ENCODE measurements around the gene NCBP2L.

NCBP2L gene

DNA sequence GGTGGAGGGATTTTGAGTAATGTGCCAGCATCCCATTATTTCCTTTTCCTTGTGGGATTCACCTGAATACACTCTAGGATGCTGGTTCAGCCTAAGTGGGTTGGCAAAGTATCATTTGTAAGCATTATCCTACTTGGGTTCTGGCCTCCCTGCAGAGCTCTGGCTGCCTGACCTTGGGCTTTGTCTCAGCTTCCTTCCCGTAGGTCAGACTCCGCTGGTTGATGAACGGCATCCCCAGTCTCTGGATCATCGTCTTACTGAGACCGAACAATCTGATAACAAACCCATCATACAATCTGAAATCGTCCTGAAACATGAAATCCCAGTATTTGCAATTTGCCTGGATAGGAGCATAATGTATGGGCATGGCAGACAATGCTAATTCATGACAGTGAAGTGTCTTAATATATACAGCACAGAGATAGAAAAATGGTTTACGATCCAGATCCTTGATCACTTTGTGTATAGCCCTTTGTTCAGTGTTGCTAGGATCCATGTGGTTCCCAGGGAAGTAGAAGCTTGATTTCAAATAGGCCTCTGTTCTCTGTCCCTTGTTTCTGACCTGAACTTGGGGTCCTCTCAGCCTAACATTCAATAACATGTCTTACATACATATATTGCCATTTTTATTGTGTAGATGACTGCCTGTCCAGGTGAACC lies 53.7 kb downstream of the NCBP2L start:
- TF ChIP-seq, protein P1, sequence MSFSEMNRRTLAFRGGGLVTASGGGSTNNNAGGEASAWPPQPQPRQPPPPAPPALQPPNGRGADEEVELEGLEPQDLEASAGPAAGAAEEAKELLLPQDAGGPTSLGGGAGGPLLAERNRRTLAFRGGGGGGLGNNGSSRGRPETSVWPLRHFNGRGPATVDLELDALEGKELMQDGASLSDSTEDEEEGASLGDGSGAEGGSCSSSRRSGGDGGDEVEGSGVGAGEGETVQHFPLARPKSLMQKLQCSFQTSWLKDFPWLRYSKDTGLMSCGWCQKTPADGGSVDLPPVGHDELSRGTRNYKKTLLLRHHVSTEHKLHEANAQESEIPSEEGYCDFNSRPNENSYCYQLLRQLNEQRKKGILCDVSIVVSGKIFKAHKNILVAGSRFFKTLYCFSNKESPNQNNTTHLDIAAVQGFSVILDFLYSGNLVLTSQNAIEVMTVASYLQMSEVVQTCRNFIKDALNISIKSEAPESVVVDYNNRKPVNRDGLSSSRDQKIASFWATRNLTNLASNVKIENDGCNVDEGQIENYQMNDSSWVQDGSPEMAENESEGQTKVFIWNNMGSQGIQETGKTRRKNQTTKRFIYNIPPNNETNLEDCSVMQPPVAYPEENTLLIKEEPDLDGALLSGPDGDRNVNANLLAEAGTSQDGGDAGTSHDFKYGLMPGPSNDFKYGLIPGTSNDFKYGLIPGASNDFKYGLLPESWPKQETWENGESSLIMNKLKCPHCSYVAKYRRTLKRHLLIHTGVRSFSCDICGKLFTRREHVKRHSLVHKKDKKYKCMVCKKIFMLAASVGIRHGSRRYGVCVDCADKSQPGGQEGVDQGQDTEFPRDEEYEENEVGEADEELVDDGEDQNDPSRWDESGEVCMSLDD (tag by site-specific recombination; IDR thresholded peaks at IDR 0.05) = no peak
- TF ChIP-seq MEIS1 (CRISPR knock-in tag; IDR thresholded peaks at IDR 0.05; ENCODE audit: borderline replicate concordance) = no peak
- TF ChIP-seq TCF7L2 (IDR thresholded peaks at IDR 0.05; ENCODE audit: borderline replicate concordance, low read depth, low read length) = no peak
- TF ChIP-seq ZFP69B (tag by site-specific recombination; IDR thresholded peaks at IDR 0.05) = no peak
- no peak for TF ChIP-seq ZNF133 (tag by site-specific recombination; IDR thresholded peaks at IDR 0.05)
- TF ChIP-seq, protein P2, sequence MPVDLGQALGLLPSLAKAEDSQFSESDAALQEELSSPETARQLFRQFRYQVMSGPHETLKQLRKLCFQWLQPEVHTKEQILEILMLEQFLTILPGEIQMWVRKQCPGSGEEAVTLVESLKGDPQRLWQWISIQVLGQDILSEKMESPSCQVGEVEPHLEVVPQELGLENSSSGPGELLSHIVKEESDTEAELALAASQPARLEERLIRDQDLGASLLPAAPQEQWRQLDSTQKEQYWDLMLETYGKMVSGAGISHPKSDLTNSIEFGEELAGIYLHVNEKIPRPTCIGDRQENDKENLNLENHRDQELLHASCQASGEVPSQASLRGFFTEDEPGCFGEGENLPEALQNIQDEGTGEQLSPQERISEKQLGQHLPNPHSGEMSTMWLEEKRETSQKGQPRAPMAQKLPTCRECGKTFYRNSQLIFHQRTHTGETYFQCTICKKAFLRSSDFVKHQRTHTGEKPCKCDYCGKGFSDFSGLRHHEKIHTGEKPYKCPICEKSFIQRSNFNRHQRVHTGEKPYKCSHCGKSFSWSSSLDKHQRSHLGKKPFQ (tag by site-specific recombination; IDR thresholded peaks at IDR 0.05) = no peak
- TF ChIP-seq ZNF426 (tag by site-specific recombination; IDR thresholded peaks at IDR 0.05) = no peak
- TF ChIP-seq, protein P3, sequence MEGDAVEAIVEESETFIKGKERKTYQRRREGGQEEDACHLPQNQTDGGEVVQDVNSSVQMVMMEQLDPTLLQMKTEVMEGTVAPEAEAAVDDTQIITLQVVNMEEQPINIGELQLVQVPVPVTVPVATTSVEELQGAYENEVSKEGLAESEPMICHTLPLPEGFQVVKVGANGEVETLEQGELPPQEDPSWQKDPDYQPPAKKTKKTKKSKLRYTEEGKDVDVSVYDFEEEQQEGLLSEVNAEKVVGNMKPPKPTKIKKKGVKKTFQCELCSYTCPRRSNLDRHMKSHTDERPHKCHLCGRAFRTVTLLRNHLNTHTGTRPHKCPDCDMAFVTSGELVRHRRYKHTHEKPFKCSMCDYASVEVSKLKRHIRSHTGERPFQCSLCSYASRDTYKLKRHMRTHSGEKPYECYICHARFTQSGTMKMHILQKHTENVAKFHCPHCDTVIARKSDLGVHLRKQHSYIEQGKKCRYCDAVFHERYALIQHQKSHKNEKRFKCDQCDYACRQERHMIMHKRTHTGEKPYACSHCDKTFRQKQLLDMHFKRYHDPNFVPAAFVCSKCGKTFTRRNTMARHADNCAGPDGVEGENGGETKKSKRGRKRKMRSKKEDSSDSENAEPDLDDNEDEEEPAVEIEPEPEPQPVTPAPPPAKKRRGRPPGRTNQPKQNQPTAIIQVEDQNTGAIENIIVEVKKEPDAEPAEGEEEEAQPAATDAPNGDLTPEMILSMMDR (tag by site-specific recombination; IDR thresholded peaks at IDR 0.05) = no peak
- TF ChIP-seq ZNF394 (tag by site-specific recombination; IDR thresholded peaks at IDR 0.05; ENCODE audit: borderline replicate concordance) = no peak
- no peak for TF ChIP-seq ZNF248 (tag by site-specific recombination; IDR thresholded peaks at IDR 0.05)
- TF ChIP-seq, protein P4, sequence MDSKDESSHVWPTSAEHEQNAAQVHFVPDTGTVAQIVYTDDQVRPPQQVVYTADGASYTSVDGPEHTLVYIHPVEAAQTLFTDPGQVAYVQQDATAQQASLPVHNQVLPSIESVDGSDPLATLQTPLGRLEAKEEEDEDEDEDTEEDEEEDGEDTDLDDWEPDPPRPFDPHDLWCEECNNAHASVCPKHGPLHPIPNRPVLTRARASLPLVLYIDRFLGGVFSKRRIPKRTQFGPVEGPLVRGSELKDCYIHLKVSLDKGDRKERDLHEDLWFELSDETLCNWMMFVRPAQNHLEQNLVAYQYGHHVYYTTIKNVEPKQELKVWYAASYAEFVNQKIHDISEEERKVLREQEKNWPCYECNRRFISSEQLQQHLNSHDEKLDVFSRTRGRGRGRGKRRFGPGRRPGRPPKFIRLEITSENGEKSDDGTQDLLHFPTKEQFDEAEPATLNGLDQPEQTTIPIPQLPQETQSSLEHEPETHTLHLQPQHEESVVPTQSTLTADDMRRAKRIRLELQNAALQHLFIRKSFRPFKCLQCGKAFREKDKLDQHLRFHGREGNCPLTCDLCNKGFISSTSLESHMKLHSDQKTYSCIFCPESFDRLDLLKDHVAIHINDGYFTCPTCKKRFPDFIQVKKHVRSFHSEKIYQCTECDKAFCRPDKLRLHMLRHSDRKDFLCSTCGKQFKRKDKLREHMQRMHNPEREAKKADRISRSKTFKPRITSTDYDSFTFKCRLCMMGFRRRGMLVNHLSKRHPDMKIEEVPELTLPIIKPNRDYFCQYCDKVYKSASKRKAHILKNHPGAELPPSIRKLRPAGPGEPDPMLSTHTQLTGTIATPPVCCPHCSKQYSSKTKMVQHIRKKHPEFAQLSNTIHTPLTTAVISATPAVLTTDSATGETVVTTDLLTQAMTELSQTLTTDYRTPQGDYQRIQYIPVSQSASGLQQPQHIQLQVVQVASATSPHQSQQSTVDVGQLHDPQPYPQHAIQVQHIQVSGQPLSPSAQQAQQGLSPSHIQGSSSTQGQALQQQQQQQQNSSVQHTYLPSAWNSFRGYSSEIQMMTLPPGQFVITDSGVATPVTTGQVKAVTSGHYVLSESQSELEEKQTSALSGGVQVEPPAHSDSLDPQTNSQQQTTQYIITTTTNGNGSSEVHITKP (tag by site-specific recombination; IDR thresholded peaks at IDR 0.05) = no peak
- no peak for TF ChIP-seq ZNF274 (IDR thresholded peaks at IDR 0.05; ENCODE audit: low read length)
- TF ChIP-seq ZNF274 (tag by site-specific recombination; IDR thresholded peaks at IDR 0.05; ENCODE audit: borderline replicate concordance) = no peak
- TF ChIP-seq ZNF169 (tag by site-specific recombination; IDR thresholded peaks at IDR 0.05) = no peak
- TF ChIP-seq ZNF341 (tag by site-specific recombination; IDR thresholded peaks at IDR 0.05; ENCODE audit: low read depth) = no peak
- no peak for TF ChIP-seq GLI2 (tag by site-specific recombination; IDR thresholded peaks at IDR 0.05; ENCODE audit: borderline replicate concordance, low read depth)
- TF ChIP-seq ZNF311 (tag by site-specific recombination; IDR thresholded peaks at IDR 0.05; ENCODE audit: borderline replicate concordance) = no peak
- TF ChIP-seq ZNF654 (tag by site-specific recombination; IDR thresholded peaks at IDR 0.05; ENCODE audit: low read depth) = no peak
- no peak for TF ChIP-seq ZNF670 (tag by site-specific recombination; IDR thresholded peaks at IDR 0.05; ENCODE audit: low read depth)
- TF ChIP-seq ZNF664 (tag by site-specific recombination; IDR thresholded peaks at IDR 0.05) = no peak
- CTCF ChIA-PET = interaction anchor here (1.1 kb wide), 1 partner anchor 18 kb away, joined by 4 read pairs; no protein-coding TSS in a partner anchor
- H3K4me1 ChIP-seq (ENCODE audit: control insufficient read depth, insufficient read depth, low read length) = no peaks in the 10 kb centered on the region

More for the DNA sequence above, 53.7 kb downstream of the NCBP2L start:
- no peak overlapping the region for H3K27ac ChIP-seq (ENCODE audit: extremely low read depth, low read depth, low read length)
- no peaks in the 10 kb centered on the region for H3K9me3 ChIP-seq (ENCODE audit: control insufficient read depth, insufficient read depth, low read depth, low read length)
- H3K4me3 ChIP-seq (ENCODE audit: low read depth, low read length) = no peak overlapping the region
- no peaks in the 10 kb centered on the region for H3K36me3 ChIP-seq (ENCODE audit: control insufficient read depth in 2 of 2, insufficient read depth in 1 of 2, low read length in 2 of 2)
- POLR2A ChIA-PET = no interaction called here
